ENCODE measurements around the gene AEBP2.

DNA sequence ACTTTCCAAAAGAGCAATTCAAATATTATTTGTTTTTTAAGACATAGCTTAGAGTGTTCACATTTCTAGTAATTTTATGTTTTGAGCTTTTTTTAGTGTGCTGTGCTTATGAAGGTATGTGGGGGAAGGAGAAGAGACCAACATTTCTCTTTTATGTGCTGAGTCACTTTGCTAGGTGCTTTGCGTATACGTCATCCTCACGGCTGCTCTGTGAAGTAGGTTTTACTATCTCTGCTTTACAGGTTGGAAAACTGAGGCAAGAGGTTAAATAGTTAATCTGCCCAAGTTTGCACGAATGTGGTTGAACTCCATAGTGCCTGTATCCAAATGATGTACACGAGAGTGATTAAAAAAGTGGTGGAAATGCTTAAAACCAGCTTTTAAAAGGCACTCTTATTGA is 75.9 kb downstream of the AEBP2 start:
- TF ChIP-seq CTCF (IDR thresholded peaks at IDR 0.05) (no peak), POLR2AphosphoS5 (IDR thresholded peaks at IDR 0.05; ENCODE audit: insufficient read depth in 1 of 2, low read depth in 1 of 2) (no peak), POLR2A (IDR thresholded peaks at IDR 0.05) (no peak)
